ENCODE results near the gene CDK14. TPM values are rescaled to one million over a fixed set of nuclear protein-coding genes. Genes with fewer than 3 reads are reported as not detected.

The CDK14 gene
- total RNA-seq, 1 donor from 2014 or later = 1.6 TPM

DNA sequence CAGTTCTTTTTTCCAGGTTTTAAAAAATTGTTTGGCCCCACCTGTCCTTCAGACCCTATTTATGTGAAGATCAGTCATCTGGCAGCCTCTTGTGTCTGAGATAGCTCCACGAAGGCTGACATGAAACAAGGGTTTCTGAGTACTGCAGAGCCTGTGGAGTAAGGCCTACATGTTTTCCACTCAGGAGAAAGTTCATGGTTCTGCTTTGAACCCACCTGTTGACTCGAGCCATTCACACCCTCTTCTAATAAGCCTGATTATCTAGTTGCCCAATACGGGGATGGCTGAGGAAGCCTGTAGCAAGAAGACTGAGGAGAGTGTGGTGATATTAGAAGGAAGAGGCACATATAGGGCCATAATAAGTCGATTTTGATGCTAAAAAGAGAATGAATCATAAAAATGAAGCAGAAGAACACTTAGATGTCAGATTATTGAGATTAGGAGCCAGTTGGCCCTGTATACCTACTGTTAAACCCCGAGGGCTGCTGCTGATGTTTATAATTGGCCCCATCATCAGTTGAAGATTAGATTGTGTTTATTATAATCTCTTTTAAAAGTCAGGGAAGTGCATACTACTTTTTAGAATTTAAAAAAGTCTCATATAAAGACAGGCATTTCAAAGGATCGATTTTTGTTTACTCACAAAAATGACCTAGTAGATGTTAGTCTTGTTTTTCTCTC lies 109.4 kb downstream of the CDK14 start:
- no peak overlapping the region for H3K4me3 Mint-ChIP-seq
- H3K27ac Mint-ChIP-seq = no peak overlapping the region
- DNase-seq (ENCODE audit: low spot score) = no peak
- no peaks in the 10 kb centered on the region for H3K36me3 Mint-ChIP-seq (ENCODE audit: low read depth)
- H3K27me3 Mint-ChIP-seq (ENCODE audit: insufficient read depth) = peaks cover 5% of the 10 kb centered on the region
- intact Hi-C loops (cut with micrococcal nuclease) = loop anchor here (5.0 kb wide), 1 partner anchor 248 kb away; no protein-coding TSS in a partner anchor
- H3K4me1 Mint-ChIP-seq (ENCODE audit: low read depth) = no peaks in the 10 kb centered on the region
- no peaks in the 10 kb centered on the region for H3K9me3 Mint-ChIP-seq

DNA sequence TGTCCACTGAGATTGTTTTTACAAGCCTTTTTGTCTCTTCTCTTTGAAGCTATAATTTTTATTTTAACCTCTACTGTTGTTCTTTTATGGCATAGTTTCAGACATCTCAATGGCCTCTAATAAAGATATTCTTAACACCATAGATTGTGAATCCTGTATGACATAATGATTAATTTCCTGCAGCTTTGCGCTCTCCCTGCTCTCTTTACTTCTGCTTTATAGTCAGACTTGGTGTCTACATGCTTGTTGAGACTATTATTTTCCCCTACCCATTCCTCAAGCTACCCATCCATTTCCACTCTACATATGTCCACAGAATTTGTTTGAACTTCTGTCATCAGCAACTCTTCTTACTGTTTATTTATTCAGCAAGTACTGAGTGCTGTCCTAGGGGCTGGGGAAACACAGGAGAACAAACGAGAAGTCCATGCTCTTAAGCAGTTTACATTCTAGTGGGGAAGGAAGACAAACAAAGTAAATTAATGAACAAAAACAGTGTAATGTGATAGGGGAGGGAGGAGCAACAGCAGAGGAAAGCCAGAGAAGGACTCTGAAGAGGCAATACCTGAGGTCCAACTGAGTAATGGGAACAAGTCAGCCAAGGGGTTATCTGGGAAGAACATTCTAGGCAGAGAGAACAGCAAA lies 110.1 kb downstream of the CDK14 start:
- Mint-ChIP-seq H3K27me3 (ENCODE audit: insufficient read depth) (peaks cover 2% of the 10 kb centered on the region), H3K27ac (no peak overlapping the region), H3K4me3 (no peak overlapping the region), H3K4me1 (ENCODE audit: low read depth) (no peaks in the 10 kb centered on the region), H3K9me3 (no peaks in the 10 kb centered on the region), H3K36me3 (ENCODE audit: low read depth) (no peaks in the 10 kb centered on the region)
- intact Hi-C loops (cut with micrococcal nuclease) = loop anchor here (5.0 kb wide), 1 partner anchor 249 kb away; no protein-coding TSS in a partner anchor
- DNase-seq (ENCODE audit: low spot score) = no peak

DNA sequence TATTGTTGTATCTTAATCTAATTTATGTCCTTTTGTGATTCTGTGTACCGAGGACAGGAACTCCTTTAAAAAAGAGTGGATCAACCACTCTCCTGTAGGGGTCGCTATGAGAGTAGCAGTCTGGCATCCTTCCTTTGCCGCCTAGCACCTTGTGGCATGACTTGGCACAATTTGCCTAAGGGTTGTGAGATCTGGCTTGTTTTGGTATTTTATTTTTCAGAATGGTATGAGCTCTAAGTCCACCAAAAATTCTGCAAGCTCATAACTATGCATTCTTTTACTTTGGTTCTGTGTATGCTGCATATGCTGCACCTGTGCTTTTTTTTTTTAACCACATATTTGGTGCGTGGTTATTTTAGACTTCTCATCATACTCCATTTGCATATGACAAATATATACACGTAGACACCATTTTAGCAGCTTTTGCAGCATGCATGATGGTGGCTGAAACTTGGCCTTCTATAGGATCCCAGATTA lies 112.8 kb downstream of the CDK14 start:
- intact Hi-C loops (cut with micrococcal nuclease) = loop anchor here (5.0 kb wide), 1 partner anchor 252 kb away; no protein-coding TSS in a partner anchor
- no peak for DNase-seq (ENCODE audit: low spot score)
- no peaks in the 10 kb centered on the region for H3K36me3 Mint-ChIP-seq (ENCODE audit: low read depth)
- no peak overlapping the region for H3K4me3 Mint-ChIP-seq
- H3K4me1 Mint-ChIP-seq (ENCODE audit: low read depth) = no peaks in the 10 kb centered on the region
- H3K27me3 Mint-ChIP-seq (ENCODE audit: insufficient read depth) = peaks cover 2% of the 10 kb centered on the region
- no peak overlapping the region for H3K27ac Mint-ChIP-seq
- no peaks in the 10 kb centered on the region for H3K9me3 Mint-ChIP-seq

DNA sequence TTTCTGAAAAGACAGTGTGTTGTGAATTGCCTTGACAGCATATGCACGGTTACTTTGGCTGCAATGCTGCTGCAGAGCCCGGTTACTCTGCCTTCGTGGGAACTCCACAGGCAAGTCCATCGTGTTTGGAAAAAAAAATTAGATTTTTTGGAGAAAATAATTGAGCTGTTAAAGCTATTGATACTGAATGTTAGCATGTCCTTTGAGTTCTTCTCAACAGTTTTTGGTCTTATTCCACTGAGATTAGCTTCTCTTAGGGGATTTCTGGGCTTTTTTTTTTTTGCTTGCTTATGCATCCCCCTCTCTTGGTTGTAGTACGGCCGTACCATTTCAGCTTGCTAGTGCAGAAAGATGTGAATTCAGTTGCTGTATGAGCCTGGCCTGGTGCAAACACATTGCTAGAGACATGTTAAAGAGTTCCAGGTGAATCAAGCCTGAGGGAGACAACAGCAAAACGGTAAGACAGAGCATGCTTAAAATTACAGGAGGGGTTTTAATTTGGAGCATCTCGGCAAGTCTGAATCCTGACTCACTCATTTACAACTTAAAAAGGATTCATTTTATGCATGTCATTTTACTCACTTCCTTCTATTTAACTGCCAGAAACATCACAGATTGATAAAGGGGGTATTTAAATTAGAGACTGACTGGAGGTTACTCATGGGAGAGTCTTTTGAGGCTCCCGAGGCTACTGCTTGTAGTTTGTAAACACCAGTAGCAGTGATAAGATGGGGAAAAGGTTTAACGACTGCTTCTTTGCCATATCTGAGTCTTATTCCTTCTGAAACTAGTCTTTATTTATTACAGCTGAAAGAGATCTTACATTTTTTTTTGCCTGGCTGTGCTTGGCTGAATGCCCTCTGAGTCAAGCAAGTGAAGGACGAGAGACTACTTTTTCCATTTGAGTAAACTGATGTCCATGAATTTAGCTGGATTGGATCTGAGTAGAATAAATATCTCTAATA lies 113.7 kb downstream of the CDK14 start:
- H3K27me3 Mint-ChIP-seq (ENCODE audit: insufficient read depth) = peaks cover 2% of the 10 kb centered on the region
- H3K36me3 Mint-ChIP-seq (ENCODE audit: low read depth) = no peaks in the 10 kb centered on the region
- no peaks in the 10 kb centered on the region for H3K4me1 Mint-ChIP-seq (ENCODE audit: low read depth)
- H3K27ac Mint-ChIP-seq = no peak overlapping the region
- H3K4me3 Mint-ChIP-seq = no peak overlapping the region
- intact Hi-C loops (cut with micrococcal nuclease) = loop anchor here (5.0 kb wide), 1 partner anchor 252 kb away; no protein-coding TSS in a partner anchor
- H3K9me3 Mint-ChIP-seq = no peaks in the 10 kb centered on the region
- DNase-seq (ENCODE audit: low spot score) = no peak

DNA sequence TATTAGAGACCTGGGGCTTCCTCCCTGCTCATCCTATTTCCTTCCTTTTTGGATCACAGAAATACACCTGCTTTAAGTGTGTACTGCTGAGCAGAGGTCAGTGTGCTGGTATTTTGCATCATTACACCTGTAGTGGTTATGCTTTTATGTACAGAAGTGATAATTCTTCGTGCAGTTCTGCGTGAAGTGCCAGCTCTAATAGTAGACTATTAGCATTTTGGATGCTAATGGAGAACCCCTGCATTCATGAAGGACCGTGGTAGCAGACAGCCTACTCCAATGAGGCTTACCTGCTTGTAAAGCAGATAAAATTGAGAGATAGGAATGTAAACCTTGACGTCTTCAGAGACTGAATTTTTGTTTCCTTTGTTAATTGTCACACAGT lies 114.3 kb downstream of the CDK14 start:
- Mint-ChIP-seq H3K27me3 (ENCODE audit: insufficient read depth) (no peaks in the 10 kb centered on the region), H3K4me3 (no peak overlapping the region), H3K4me1 (ENCODE audit: low read depth) (no peaks in the 10 kb centered on the region), H3K27ac (no peak overlapping the region), H3K36me3 (ENCODE audit: low read depth) (no peaks in the 10 kb centered on the region), H3K9me3 (no peaks in the 10 kb centered on the region)
- intact Hi-C loops (cut with micrococcal nuclease) = no loop called here
- no peak for DNase-seq (ENCODE audit: low spot score)

DNA sequence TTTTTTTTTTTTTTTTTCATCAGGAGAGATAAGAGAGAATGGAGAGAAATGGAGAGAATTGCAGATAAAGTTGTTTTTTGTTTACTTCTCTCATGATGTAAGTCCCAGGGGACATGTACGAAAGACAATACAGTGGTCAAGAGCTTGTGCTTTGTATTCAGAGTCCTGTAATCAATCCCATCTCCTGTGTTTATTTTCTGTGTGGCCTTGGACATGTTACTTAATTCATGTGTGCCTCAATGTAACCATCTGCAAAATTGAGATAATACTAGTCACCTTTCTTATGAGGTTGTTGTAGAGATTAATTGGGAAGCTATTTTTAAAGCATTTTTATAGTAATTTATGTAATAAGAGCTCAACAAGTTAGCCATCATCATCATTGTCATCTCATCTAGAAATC lies 117.5 kb downstream of the CDK14 start:
- no peak for DNase-seq (ENCODE audit: low spot score)
- Mint-ChIP-seq H3K4me1 (ENCODE audit: low read depth) (no peaks in the 10 kb centered on the region), H3K9me3 (no peaks in the 10 kb centered on the region), H3K27me3 (ENCODE audit: insufficient read depth) (no peaks in the 10 kb centered on the region), H3K36me3 (ENCODE audit: low read depth) (no peaks in the 10 kb centered on the region), H3K27ac (no peak overlapping the region), H3K4me3 (no peak overlapping the region)
- intact Hi-C loops (cut with micrococcal nuclease) = no loop called here

DNA sequence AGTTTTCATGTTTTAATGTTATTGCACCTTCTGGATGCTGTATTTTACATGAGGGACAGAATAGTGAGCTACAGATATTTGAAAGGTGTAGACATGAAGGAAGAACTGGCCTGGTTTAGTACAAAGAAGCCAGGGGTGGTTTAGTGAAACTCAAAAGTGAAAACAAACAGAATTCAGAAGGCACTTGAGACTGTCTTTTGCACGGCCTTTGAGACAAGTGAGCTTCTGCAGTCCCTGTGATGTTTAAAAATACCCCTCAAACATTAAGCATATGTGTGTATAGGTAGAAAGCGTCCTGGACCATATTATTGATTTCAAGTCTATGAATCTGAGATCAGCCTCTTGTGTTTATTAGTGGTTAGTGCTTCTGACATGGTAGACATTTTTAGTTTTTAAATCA lies 118.9 kb downstream of the CDK14 start:
- Mint-ChIP-seq H3K9me3 (no peaks in the 10 kb centered on the region), H3K4me3 (no peak overlapping the region), H3K36me3 (ENCODE audit: low read depth) (no peaks in the 10 kb centered on the region), H3K27me3 (ENCODE audit: insufficient read depth) (peaks cover under 1% of the 10 kb centered on the region), H3K27ac (no peak overlapping the region), H3K4me1 (ENCODE audit: low read depth) (no peaks in the 10 kb centered on the region)
- DNase-seq (ENCODE audit: low spot score) = no peak
- intact Hi-C loops (cut with micrococcal nuclease) = no loop called here

DNA sequence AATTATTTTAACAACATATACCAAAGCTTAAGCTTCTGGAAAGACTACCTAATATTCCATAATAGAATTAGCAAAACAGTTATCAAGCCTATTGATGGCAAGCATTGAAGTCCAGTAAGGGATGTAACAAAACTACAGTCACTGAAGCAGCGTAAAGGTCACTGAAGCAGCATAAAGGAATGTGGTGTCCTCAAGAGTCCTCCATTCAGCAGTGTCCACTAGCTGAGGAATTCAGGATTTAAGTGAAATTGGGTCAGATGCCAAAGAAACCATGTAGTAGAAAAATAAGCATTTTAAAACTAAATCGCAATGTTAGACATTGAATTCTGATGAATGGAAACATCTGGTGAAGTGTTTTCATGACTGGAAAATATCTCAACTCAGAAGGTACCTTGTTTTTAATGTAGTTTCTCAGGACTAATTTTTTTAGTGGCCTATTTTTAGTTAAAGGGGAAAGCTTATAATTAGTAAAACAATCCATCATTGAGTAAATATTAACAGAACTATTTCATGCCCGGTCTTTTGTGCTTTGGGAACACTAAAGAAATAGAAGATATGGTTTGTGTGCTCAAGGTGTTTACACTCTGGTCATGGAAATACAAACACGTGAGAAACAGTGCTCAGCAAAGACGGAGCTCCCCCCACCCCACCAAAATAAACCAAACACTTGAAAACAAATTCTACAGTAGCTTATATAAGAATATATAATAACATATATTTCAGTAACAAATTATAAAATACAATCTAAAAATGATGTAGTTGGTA lies 121.4 kb downstream of the CDK14 start:
- Mint-ChIP-seq H3K4me3 (no peak overlapping the region), H3K9me3 (no peaks in the 10 kb centered on the region), H3K4me1 (ENCODE audit: low read depth) (no peaks in the 10 kb centered on the region), H3K36me3 (ENCODE audit: low read depth) (no peaks in the 10 kb centered on the region), H3K27ac (no peak overlapping the region), H3K27me3 (ENCODE audit: insufficient read depth) (peaks cover 3% of the 10 kb centered on the region)
- intact Hi-C loops (cut with micrococcal nuclease) = no loop called here
- no peak for DNase-seq (ENCODE audit: low spot score)

DNA sequence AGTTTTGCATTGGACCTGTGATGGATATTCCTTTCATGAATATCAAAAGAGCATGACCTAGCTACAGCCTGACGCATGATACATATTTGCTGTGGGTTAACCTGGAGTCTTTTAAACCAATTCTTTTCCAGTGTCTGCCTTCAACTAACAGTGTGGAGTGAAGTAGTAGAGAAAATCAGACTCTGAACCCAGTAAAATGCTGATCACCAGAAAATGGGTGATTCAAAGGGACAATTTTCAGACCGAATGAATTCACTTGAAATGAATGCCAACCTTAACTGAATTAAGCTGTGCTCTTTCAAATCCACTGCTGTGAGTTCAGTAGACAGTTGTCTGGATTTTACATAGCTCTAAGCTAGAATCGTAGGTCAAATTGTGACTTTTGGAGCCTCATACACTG lies 123.0 kb downstream of the CDK14 start:
- Mint-ChIP-seq H3K9me3 (no peaks in the 10 kb centered on the region), H3K27ac (no peak overlapping the region), H3K4me3 (no peak overlapping the region), H3K27me3 (ENCODE audit: insufficient read depth) (peaks cover 5% of the 10 kb centered on the region), H3K4me1 (ENCODE audit: low read depth) (no peaks in the 10 kb centered on the region), H3K36me3 (ENCODE audit: low read depth) (no peaks in the 10 kb centered on the region)
- intact Hi-C loops (cut with micrococcal nuclease) = no loop called here
- DNase-seq (ENCODE audit: low spot score) = no peak

DNA sequence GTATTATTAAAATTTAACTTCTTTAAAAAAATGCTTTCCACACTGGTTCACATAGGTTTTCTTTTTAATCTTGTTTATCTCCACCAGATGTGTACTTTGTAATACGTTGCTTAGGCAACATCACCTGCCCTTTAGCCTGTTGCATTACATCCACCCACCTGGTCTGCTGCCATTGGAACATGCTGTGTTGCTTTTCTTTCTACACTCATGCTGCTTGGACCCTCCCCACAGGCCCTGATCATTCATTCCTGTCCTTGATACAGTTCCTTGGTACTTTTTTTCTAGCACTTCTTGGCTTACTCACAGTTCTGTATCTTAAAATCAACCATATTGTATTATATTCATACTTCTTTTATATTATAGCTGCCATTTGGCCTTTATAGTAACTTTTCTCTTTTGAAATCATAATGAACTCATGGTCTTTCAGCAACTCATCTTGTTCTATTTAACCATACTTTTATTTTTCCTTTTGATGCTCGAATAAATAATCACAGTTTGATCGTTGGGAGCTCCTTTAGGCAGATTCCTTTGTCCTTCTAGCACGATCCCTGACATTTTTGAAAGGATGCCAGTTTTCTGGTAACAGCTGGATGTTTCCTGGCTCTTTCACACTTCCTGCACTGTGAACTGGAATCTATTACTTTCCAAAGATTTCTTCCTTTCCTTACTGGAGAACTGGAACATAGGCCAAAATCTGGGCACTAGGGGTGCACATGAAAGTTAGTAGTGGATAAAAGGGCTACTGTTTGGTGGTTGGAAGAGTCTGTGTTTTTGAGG lies 125.1 kb downstream of the CDK14 start:
- Mint-ChIP-seq H3K36me3 (ENCODE audit: low read depth) (no peaks in the 10 kb centered on the region), H3K4me3 (no peak overlapping the region), H3K27me3 (ENCODE audit: insufficient read depth) (peaks cover 6% of the 10 kb centered on the region), H3K4me1 (ENCODE audit: low read depth) (no peaks in the 10 kb centered on the region), H3K27ac (no peak overlapping the region), H3K9me3 (no peaks in the 10 kb centered on the region)
- intact Hi-C loops (cut with micrococcal nuclease) = no loop called here
- no peak for DNase-seq (ENCODE audit: low spot score)

DNA sequence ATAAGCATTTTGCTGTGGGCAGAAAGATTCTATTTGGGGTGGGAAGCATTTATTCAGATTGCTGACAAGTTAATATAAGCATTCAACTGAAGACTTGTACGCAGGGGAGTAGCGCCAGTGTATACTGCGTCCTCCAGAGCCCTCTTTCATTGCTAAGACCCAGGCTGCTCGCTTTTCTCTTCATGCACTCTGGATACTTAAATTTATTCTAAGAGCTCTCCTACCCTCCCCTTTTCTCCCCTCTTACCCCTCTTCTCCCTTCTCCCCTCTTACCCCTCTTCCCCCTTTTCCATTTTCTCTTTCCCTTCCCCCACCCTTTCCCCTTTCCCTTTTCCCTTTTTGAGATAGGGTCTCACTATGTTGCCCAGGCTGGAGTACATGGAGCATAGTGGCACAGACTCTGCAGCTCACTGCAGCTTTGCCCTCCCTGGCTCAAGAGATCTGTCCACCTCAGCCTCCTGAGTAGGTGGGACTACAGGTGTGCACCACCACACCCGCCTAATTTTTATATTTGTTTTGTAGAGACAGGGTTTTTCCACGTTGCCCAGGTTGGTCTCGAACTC lies 125.8 kb downstream of the CDK14 start:
- no peaks in the 10 kb centered on the region for H3K4me1 Mint-ChIP-seq (ENCODE audit: low read depth)
- intact Hi-C loops (cut with micrococcal nuclease) = no loop called here
- peaks cover 6% of the 10 kb centered on the region for H3K27me3 Mint-ChIP-seq (ENCODE audit: insufficient read depth)
- no peak overlapping the region for H3K4me3 Mint-ChIP-seq
- no peak overlapping the region for H3K27ac Mint-ChIP-seq
- H3K36me3 Mint-ChIP-seq (ENCODE audit: low read depth) = no peaks in the 10 kb centered on the region
- H3K9me3 Mint-ChIP-seq = no peaks in the 10 kb centered on the region
- no peak for DNase-seq (ENCODE audit: low spot score)

Data from activated T-helper 1 cell treated with anti-CD3 and anti-CD28 coated beads, Interleukin-12 subunit alpha, Interleukin-12 subunit beta, Interleukin-2, Interleukin-4 antibody, amounts not matched to agents 30 ng/mL and 10 ng/mL and 1 ng/mL, durations not matched to agents 14 hours and 24 hours and 36 hours (primary cell).